Muscle layer of duodenum (tissue), 2 donors: ENCODE measurements around the gene ANHX.

Source experiments
- H3K27ac ChIP-seq: one replicate; pipeline ENCODE4 v1.7.0; 2013; ENCODE audit warnings: mild to moderate bottlenecking, low read length
- H3K27me3 ChIP-seq: one replicate; pipeline ENCODE4 v1.7.0; 2013; ENCODE audit warnings: low read depth, mild to moderate bottlenecking, control low read depth, low read length
- H3K36me3 ChIP-seq, 2 donors: one replicate each; pipeline ENCODE4 v1.7.0; 2013; ENCODE audit warnings: low read length in 2 of 2, control low read depth in 1 of 2, mild to moderate bottlenecking in 1 of 2; ENCODE audit not compliant: insufficient read depth in 2 of 2, control insufficient read depth in 1 of 2
- H3K4me1 ChIP-seq, 2 donors: one replicate each; pipeline ENCODE4 v1.7.0; 2013; ENCODE audit warnings: low read length in 2 of 2, mild to moderate bottlenecking in 2 of 2, control low read depth in 1 of 2, moderate library complexity in 1 of 2; ENCODE audit not compliant: insufficient read depth in 2 of 2, control insufficient read depth in 1 of 2
- H3K4me3 ChIP-seq, 2 donors: one replicate each; pipeline ENCODE4 v1.7.0; 2013; ENCODE audit warnings: low read length in 2 of 2, low read depth in 1 of 2, mild to moderate bottlenecking in 1 of 2
- H3K9me3 ChIP-seq, 2 donors: one replicate each; pipeline ENCODE4 v1.7.0; 2013; ENCODE audit warnings: low read length in 2 of 2, control low read depth in 1 of 2, mild to moderate bottlenecking in 1 of 2; ENCODE audit not compliant: control insufficient read depth in 1 of 2
- donor health status: healthy.

The ANHX gene

DNA sequence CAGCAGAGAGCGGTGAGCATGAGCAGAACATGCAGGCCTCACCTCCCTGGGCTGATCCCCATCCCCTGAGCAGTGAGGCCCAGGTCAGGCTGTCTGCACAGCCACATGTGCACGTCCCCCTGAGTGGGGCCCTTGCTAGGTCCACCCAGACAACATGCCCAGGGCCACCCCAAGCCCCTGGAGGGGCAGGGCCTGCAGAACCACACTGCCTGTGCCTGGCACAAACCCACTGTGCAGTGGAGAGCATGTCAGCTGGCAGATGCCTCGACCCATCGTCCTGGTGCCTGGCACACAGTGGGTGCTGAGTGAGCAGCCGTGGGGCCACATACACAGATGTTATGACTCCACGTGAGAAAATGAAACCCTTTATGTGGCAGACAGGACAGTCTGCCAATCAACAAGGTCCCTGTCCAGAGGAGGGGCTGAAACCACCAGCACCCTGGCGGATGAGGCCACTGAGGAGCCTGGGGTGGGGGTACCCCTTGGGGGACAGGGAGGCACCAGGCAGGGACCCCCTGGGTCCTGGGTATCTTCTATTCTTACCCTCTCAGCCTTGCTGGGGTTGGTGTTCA, 8.3 kb downstream of the ANHX start:
- Histone ChIP-seq H3K9me3 (peaks cover 0 to 43% of the 10 kb centered on the region in 2 donors), H3K27me3 (no peaks in the 10 kb centered on the region), H3K4me3 (peak overlapping the region in 1 of 2 donors; percentile 10), H3K4me1 (no peaks in the 10 kb centered on the region), H3K27ac (no peak overlapping the region), H3K36me3 (no peaks in the 10 kb centered on the region)

- Histone ChIP-seq H3K4me1 (no peaks in the 10 kb centered on the region), H3K36me3 (no peaks in the 10 kb centered on the region), H3K27ac (no peak overlapping the region), H3K27me3 (no peaks in the 10 kb centered on the region), H3K4me3 (peak overlapping the region in 1 of 2 donors; percentile 10), H3K9me3 (peaks cover under 1 to 42% of the 10 kb centered on the region in 2 donors)
Observed at GRCh38 chr12:133226690-133227089, 9.0 kb downstream of the ANHX start.

GRCh38 chr12:133225527-133225926, 10.2 kb downstream of the ANHX start:
- Histone ChIP-seq H3K9me3 (peaks cover 4 to 47% of the 10 kb centered on the region in 2 donors), H3K4me3 (no peak overlapping the region), H3K36me3 (no peaks in the 10 kb centered on the region), H3K27ac (no peak overlapping the region), H3K27me3 (no peaks in the 10 kb centered on the region), H3K4me1 (no peaks in the 10 kb centered on the region)

GRCh38 chr12:133222211-133222610, 13.5 kb downstream of the ANHX start:
- Histone ChIP-seq H3K27ac (no peak overlapping the region), H3K27me3 (no peaks in the 10 kb centered on the region), H3K9me3 (peaks cover 23 to 61% of the 10 kb centered on the region in 2 donors), H3K4me1 (no peaks in the 10 kb centered on the region), H3K36me3 (no peaks in the 10 kb centered on the region), H3K4me3 (no peak overlapping the region)

DNA sequence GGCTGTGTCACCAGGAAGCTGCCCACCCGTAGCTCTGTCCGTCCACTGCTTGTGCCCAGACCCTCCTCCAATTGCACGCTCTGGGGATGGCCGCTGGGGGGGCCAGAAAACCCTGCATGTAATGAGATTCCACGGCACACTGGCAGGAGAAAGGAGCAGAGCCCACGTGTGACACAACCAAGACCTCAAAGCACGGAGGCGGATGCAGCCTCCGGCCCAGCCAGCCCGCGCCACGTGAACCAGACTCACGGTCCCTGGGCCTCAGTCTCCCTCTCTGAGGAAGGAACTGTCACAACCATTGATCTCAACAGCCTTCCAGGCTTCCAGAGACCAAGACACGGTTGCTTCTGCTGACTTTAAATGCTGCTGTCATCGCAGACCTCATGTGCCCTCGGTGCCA, 14.4 kb downstream of the ANHX start:
- H3K9me3 ChIP-seq, result peaks cover 23 to 68% of the 10 kb centered on the region in 2 donors
- no peak overlapping the region for H3K27ac ChIP-seq
- no peaks in the 10 kb centered on the region for H3K27me3 ChIP-seq
- no peaks in the 10 kb centered on the region for H3K36me3 ChIP-seq
- H3K4me3 ChIP-seq, result no peak overlapping the region
- H3K4me1 ChIP-seq, result no peaks in the 10 kb centered on the region

DNA sequence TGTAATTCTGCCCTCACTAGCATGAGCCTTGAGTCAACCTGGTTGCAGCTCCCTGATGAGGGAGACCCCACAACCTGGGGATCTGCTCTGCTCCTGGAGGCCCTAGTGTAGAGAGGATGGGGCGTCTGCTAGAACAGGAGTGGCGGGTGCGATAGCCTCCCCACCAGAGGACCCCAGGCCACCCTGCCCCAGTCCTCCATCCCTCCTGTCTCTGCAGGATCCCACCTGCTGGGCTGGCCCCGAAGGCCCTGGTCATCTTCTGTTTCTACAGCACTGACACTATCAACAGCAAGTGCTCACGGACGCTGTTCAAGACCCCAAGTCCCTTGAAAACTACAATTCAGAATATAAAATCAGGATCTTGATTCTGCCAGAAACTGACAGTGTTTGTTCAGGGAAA, 15.2 kb downstream of the ANHX start:
- H3K4me3 ChIP-seq, result peak overlapping the region in 1 of 2 donors; percentile 38
- H3K4me1 ChIP-seq, result no peaks in the 10 kb centered on the region
- H3K36me3 ChIP-seq, result no peaks in the 10 kb centered on the region
- no peaks in the 10 kb centered on the region for H3K27me3 ChIP-seq
- H3K27ac ChIP-seq, result no peak overlapping the region
- H3K9me3 ChIP-seq, result peaks cover 27 to 72% of the 10 kb centered on the region in 2 donors

DNA sequence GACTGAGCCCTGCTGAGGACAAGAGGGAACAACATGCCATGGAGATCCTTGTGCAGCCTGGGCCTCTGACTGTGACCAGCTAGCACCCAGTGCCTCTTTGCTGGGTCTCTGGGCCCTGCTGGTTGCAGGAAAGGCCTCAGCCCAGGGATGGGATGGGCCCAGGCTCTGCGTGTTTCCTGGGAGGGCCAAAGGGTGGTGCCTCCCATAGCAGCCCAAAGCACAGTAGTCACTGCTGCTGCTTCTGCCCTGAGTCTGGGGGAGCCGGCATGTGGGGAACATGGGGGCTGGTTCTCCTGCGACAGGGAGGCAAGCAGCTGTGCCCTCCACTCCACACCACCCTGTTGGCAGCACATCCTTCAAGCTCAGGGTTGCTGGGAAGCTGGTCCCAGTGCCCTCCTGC, 18.5 kb downstream of the ANHX start:
- Histone ChIP-seq H3K27me3 (no peaks in the 10 kb centered on the region), H3K4me3 (peak overlapping the region in 1 of 2 donors; percentile 39), H3K9me3 (peaks cover 39 to 91% of the 10 kb centered on the region in 2 donors), H3K4me1 (no peaks in the 10 kb centered on the region), H3K36me3 (no peaks in the 10 kb centered on the region), H3K27ac (no peak overlapping the region)

DNA sequence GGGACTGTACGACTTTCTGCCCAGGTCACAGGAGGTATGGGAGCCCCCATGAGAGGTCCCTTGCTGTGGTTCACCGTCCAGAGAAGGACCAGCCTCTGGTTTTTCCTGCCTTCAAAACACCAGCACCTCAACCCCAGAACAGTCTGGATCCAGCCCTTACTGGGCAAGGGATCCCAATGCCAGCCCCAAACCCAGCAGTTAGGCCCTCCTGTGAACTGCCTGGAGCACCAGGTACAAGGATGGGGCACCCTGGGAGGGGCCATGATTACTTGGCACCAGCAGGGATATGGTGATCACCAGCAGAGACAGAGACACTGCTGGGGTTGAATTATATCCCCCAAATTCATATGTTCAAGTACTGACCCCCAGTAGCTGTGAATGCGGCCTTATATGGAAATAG, 20.0 kb downstream of the ANHX start:
- peaks cover 44 to 91% of the 10 kb centered on the region in 2 donors for H3K9me3 ChIP-seq
- no peaks in the 10 kb centered on the region for H3K36me3 ChIP-seq
- no peaks in the 10 kb centered on the region for H3K27me3 ChIP-seq
- H3K4me1 ChIP-seq, result no peaks in the 10 kb centered on the region
- H3K4me3 ChIP-seq, result peak overlapping the region in 1 of 2 donors; percentile 30
- no peak overlapping the region for H3K27ac ChIP-seq

GRCh38 chr12:133206390-133206789, 29.3 kb downstream of the ANHX start:
- Histone ChIP-seq H3K36me3 (peaks cover 20 to 50% of the 10 kb centered on the region in 2 donors), H3K4me3 (peak overlapping the region; percentile 14 to 50), H3K27ac (no peak overlapping the region), H3K9me3 (peaks cover 77 to 95% of the 10 kb centered on the region in 2 donors), H3K27me3 (no peaks in the 10 kb centered on the region), H3K4me1 (no peaks in the 10 kb centered on the region)

DNA sequence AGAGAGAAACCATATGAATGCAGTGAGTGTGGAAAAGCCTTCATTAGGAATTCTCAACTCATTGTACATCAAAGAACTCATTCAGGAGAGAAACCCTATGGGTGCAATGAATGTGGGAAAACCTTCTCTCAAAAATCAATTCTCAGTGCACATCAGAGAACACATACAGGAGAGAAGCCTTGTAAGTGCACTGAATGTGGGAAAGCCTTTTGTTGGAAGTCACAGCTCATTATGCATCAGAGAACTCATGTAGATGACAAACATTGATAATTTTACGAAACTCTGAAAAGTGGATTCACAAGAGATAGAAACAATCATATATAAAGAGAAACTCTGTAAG, 31.4 kb downstream of the ANHX start:
- H3K36me3 ChIP-seq, result peaks cover 31 to 52% of the 10 kb centered on the region in 2 donors
- no peaks in the 10 kb centered on the region for H3K4me1 ChIP-seq
- H3K4me3 ChIP-seq, result peak overlapping the region; percentile 50 to 66
- H3K9me3 ChIP-seq, result peaks cover 74 to 84% of the 10 kb centered on the region in 2 donors
- H3K27me3 ChIP-seq, result no peaks in the 10 kb centered on the region
- no peak overlapping the region for H3K27ac ChIP-seq

DNA sequence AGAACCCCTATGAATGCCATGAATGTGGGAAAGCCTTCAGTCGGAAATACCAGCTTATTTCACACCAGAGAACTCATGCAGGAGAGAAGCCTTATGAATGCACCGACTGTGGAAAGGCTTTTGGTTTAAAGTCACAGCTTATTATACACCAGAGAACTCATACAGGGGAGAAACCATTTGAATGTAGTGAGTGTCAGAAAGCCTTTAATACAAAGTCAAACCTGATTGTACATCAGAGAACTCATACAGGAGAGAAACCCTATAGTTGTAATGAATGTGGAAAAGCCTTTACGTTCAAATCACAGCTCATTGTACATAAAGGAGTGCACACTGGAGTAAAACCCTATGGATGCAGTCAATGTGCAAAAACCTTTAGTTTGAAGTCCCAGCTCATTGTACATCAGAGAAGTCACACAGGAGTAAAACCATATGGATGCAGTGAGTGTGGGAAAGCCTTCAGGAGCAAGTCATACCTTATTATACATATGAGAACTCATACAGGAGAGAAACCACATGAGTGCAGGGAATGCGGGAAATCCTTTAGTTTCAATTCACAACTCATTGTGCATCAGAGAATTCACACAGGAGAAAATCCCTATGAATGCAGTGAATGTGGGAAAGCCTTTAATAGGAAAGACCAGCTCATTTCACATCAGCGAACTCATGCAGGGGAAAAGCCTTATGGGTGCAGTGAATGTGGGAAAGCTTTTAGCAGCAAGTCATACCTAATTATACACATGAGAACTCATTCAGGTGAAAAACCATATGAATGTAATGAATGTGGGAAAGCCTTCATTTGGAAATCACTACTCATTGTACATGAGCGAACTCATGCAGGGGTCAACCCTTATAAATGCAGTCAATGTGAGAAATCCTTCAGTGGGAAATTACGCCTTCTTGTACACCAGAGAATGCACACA, 32.1 kb downstream of the ANHX start:
- Histone ChIP-seq H3K9me3 (peaks cover 73 to 78% of the 10 kb centered on the region in 2 donors), H3K36me3 (peaks cover 31 to 52% of the 10 kb centered on the region in 2 donors), H3K4me3 (peak overlapping the region; percentile 50 to 66), H3K27me3 (no peaks in the 10 kb centered on the region), H3K4me1 (no peaks in the 10 kb centered on the region), H3K27ac (no peak overlapping the region)
